ENCODE data around the gene TCIRG1.
A peak's percentile ranks its signal among the peaks of the same experiment; 100 is the strongest.

The TCIRG1 gene

DNA sequence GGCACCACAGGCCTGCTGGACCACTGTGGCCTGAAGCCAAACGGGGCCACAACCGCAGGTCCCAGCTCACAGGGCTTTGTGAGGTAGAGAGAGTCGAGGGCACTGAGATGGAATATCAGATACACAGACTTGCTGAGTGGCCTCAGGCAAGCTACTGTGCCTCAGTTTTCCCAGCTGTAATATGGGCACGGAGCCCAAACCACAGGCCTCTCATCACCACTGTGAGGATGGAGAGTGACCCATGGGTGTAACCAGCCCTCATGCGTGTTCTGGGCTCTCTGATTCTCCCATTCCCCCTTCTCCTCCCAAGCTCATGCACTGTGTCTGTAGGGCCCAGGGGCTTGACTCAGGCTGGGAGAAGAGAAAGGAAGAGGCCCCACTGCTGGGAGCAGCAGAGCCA lies 39.1 kb upstream of the TCIRG1 start:
- H3K27me3 Mint-ChIP-seq, result no peaks in the 10 kb centered on the region
- no peak for DNase-seq
- H3K36me3 Mint-ChIP-seq (ENCODE audit: low read depth), result peaks cover 4% of the 10 kb centered on the region
- H3K4me3 Mint-ChIP-seq, result no peak overlapping the region
- peaks cover 26% of the 10 kb centered on the region for H3K4me1 Mint-ChIP-seq (ENCODE audit: low read depth)
- no peaks in the 10 kb centered on the region for H3K9me3 Mint-ChIP-seq
- no peak overlapping the region for H3K27ac Mint-ChIP-seq

- DNase-seq, result no peak
- peaks cover 2% of the 10 kb centered on the region for H3K36me3 Mint-ChIP-seq (ENCODE audit: low read depth)
- peak overlapping the region; percentile 70 for H3K4me3 Mint-ChIP-seq
- H3K9me3 Mint-ChIP-seq, result no peaks in the 10 kb centered on the region
- no peaks in the 10 kb centered on the region for H3K27me3 Mint-ChIP-seq
- peaks cover 21% of the 10 kb centered on the region for H3K4me1 Mint-ChIP-seq (ENCODE audit: low read depth)
- peak overlapping the region; percentile 29 for H3K27ac Mint-ChIP-seq
Observed at GRCh38 chr11:68002575-68002937, 36.3 kb upstream of the TCIRG1 start.

GRCh38 chr11:68002938-68003845 lies 35.6 kb upstream of the TCIRG1 start:
- H3K4me3 Mint-ChIP-seq, result peak overlapping the region; percentile 70
- H3K27me3 Mint-ChIP-seq, result no peaks in the 10 kb centered on the region
- DNase-seq, result peak; percentile 43
- H3K36me3 Mint-ChIP-seq (ENCODE audit: low read depth), result peaks cover 2% of the 10 kb centered on the region
- peaks cover 18% of the 10 kb centered on the region for H3K4me1 Mint-ChIP-seq (ENCODE audit: low read depth)
- H3K9me3 Mint-ChIP-seq, result no peaks in the 10 kb centered on the region
- H3K27ac Mint-ChIP-seq, result no peak overlapping the region

DNA sequence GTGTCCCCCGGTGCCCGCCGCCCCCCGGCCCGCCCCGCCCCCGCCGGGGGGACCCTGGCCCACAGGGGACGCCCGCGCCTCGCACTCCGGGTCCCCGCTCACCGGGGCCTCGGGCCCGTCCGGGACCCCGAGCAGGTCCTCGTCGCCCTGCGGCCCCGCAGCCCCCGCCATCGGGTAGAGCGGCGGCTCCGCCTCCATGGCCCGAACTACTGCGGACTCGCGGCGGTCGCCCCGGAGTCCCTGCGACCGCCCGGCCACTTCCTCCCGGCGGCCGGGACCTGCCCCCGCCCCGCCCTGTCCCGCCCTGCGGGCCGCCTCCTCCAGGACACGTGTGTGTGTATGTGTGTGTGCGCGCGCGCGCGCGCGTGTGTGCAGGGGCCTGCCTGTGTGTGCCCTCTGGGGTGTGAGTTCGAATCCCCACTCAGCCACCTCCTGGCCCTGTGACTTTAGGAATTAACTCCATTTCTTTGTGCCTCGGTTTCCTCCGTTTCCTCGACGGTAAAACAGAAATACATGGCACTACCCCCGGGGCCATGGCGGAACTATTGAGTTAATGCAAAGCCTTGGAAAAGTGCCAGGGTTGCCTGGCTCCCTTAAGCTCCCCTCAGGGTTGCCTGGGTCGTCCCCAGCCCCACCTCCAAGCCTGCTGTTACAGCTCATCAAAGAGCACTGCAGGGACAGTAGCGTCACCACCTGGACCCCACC lies 34.8 kb upstream of the TCIRG1 start, which contains the start of gene UNC93B1:
UNC93B1 (minus strand) TSS at position 252 of the 705 bp plus-strand sequence; CDS start at position 198, 54 bp downstream.
- DNase-seq, result peak; percentile 89
- Mint-ChIP-seq H3K27ac (peak within 1 kb of the TSS; percentile 75), H3K4me3 (peak within 1 kb of the TSS; percentile 78), H3K9me3 (no peaks in the 10 kb centered on the region), H3K27me3 (no peaks in the 10 kb centered on the region), H3K36me3 (ENCODE audit: low read depth) (peaks cover 2% of the 10 kb centered on the region), H3K4me1 (ENCODE audit: low read depth) (peaks cover 15% of the 10 kb centered on the region)

DNA sequence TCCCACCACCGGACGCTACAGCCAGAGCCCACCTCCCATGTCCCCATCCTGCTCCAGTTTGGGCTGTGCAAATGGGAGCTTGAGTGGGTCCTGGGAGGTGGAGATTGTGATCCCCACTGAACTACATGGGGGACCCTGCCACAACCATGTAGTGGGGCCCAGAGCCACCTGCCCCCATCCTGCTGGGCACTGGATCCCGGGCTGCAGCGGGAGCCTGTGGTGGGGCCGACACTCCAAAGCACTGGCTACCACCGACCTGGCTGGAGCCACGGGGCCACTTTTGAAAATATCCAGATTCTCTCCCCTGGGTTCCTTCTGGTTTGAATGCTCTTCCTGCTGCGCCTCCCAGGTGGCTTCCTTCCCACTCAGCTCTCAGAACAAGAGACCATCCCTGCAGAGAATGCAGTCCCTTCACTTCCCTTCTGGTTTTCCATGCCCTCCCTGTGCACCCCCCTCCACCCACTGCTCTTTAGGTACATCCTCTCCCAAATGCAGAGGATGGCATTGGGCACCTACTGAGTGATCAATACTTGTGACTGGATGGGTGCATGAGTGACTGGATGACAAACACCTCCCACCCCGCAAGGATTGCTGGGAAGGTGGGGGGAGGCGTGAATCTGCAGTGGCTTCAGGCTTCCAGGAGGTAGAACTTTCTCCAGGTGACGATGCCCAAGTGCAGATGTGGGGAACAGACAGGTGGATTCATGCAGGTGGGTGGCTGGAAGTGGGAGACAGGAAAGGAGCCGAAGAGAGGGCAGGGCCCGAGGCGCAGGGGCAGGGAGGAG lies 34.1 kb upstream of the TCIRG1 start:
- H3K4me1 Mint-ChIP-seq (ENCODE audit: low read depth), result peaks cover 19% of the 10 kb centered on the region
- H3K27ac Mint-ChIP-seq, result peak overlapping the region; percentile 66
- DNase-seq, result no peak
- H3K36me3 Mint-ChIP-seq (ENCODE audit: low read depth), result peaks cover 2% of the 10 kb centered on the region
- no peaks in the 10 kb centered on the region for H3K27me3 Mint-ChIP-seq
- H3K4me3 Mint-ChIP-seq, result peak overlapping the region; percentile 78
- H3K9me3 Mint-ChIP-seq, result no peaks in the 10 kb centered on the region

- H3K36me3 Mint-ChIP-seq (ENCODE audit: low read depth), result peaks cover 2% of the 10 kb centered on the region
- H3K27me3 Mint-ChIP-seq, result no peaks in the 10 kb centered on the region
- peaks cover 19% of the 10 kb centered on the region for H3K4me1 Mint-ChIP-seq (ENCODE audit: low read depth)
- no peaks in the 10 kb centered on the region for H3K9me3 Mint-ChIP-seq
- no peak for DNase-seq
- H3K4me3 Mint-ChIP-seq, result no peak overlapping the region
- H3K27ac Mint-ChIP-seq, result no peak overlapping the region
Observed at GRCh38 chr11:68006606-68007166, 32.1 kb upstream of the TCIRG1 start.

DNA sequence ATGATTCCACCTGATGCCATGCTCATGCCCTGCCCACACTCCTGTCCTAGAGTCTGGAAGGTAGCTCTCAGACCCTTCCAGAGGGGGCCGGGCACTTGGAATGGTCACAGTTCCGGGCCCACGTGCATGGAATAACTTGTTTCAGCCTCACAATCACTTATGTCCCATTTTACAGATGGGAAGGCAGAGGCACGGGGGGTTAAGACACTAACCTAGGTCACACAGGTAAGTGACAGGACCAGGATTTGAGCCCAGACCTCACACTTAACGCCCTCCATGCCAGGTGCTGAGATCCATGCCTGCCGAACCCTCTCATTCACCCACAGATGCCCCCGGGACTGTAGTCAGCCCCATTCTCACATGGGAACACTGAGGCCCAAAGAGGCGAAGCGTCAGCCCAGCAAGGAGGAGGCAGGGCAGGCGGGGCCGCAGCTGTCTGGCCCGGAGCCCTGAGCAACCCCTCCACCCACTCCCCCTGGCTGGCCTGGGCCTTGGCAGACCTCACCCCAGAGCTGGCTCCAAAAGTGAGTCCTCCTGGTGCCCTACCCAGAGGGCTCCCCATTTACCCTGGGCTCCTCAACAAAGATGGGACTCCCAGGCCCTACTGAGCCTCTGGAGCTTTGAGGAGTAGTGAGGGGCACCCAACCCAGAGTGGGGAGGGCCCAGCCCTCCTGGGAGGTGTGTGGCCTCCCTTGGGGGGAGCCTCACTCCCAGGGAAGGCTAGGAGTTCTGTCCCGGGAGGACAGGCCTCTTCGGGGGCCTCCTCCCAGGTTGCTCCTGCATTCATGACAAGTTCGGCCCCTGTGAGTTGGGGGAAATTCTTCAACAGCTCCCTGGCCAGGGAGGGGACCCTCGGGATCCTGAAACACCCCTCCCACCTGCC lies 31.1 kb upstream of the TCIRG1 start:
- Mint-ChIP-seq H3K36me3 (ENCODE audit: low read depth) (no peaks in the 10 kb centered on the region), H3K4me3 (no peak overlapping the region), H3K9me3 (no peaks in the 10 kb centered on the region), H3K4me1 (ENCODE audit: low read depth) (peaks cover 16% of the 10 kb centered on the region), H3K27ac (no peak overlapping the region), H3K27me3 (no peaks in the 10 kb centered on the region)
- DNase-seq, result no peak

DNA sequence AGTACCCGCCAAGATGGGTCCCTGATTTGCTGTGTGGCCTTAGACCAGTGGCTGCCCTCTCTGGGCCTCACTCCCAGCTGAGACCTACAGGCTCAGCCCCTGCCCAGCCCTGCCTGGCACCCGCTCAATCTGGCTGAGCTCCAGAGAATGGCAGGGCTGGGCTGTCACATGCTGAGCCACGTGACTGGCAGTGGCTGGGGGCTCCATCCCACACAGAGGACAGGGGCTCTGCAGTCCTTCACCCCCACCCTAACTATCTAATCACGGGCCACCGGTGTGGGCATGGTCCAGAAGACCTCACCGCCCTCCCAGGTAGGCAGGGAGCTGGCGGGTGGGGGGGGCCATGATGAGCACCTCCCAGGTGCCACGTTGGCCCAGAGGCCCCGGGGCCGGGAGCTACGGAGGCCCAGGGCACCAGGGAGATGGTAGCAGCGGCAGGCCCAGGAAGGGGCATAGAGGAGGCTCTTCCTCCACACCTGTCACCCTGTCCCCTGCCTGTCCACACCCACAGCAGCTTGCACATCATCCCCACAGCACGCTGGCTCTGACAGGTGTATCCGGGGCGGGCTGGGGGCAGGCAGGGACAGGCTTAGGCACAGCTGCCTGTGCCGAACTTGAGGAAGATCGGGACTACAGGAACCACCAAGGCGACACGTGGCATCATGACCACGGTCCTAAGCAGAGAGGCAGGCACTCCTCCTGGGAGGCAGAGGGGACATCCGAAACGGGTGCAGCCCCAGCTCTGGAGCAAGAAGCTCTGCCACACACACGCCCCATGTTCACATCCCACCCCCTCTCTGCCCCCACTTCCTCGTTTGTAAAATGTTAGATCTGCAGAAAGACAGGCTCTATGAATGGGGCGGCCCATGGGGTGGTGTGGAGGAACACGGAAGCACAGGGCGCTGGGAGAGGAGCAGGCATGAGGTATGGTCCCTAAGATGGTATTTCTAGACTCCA lies 30.2 kb upstream of the TCIRG1 start:
- Mint-ChIP-seq H3K27ac (no peak overlapping the region), H3K27me3 (no peaks in the 10 kb centered on the region), H3K9me3 (no peaks in the 10 kb centered on the region), H3K36me3 (ENCODE audit: low read depth) (no peaks in the 10 kb centered on the region), H3K4me3 (no peak overlapping the region), H3K4me1 (ENCODE audit: low read depth) (peaks cover 13% of the 10 kb centered on the region)
- no peak for DNase-seq

DNA sequence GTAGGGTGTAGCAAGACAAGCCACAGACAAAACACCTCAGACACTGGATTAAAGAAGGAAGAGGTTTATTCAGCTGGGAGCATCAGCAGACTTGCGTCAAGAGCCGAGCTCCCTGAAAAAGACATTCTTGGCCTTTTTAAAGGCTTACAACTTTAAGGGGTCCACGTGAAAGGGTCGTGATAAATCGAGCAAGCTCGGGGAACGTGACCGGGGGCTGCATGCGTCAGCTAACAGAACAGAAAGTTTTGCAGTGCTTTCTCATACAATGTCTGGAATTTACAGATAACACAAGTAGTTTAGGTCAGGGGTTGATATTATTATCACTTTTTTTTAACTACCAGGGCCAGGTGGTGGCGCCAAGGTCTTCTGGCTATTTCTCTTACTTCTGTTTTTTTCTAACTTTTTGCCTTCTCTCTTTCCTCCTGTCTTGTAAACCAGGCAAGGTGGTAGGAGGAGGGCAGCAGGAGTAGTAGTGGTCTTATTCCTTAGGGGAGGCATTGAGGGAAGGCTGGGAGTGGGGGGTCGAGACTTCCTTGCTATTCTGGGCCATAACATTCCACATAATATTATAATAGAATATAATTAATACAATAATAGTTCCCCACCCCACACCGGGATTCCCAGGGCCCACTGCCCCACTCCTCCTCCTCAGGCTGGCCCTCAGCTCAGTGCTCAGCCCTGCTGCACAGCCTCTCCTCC lies 29.3 kb upstream of the TCIRG1 start:
- peaks cover 8% of the 10 kb centered on the region for H3K4me1 Mint-ChIP-seq (ENCODE audit: low read depth)
- DNase-seq, result no peak
- no peak overlapping the region for H3K4me3 Mint-ChIP-seq
- no peak overlapping the region for H3K27ac Mint-ChIP-seq
- H3K9me3 Mint-ChIP-seq, result no peaks in the 10 kb centered on the region
- H3K36me3 Mint-ChIP-seq (ENCODE audit: low read depth), result no peaks in the 10 kb centered on the region
- H3K27me3 Mint-ChIP-seq, result no peaks in the 10 kb centered on the region

DNA sequence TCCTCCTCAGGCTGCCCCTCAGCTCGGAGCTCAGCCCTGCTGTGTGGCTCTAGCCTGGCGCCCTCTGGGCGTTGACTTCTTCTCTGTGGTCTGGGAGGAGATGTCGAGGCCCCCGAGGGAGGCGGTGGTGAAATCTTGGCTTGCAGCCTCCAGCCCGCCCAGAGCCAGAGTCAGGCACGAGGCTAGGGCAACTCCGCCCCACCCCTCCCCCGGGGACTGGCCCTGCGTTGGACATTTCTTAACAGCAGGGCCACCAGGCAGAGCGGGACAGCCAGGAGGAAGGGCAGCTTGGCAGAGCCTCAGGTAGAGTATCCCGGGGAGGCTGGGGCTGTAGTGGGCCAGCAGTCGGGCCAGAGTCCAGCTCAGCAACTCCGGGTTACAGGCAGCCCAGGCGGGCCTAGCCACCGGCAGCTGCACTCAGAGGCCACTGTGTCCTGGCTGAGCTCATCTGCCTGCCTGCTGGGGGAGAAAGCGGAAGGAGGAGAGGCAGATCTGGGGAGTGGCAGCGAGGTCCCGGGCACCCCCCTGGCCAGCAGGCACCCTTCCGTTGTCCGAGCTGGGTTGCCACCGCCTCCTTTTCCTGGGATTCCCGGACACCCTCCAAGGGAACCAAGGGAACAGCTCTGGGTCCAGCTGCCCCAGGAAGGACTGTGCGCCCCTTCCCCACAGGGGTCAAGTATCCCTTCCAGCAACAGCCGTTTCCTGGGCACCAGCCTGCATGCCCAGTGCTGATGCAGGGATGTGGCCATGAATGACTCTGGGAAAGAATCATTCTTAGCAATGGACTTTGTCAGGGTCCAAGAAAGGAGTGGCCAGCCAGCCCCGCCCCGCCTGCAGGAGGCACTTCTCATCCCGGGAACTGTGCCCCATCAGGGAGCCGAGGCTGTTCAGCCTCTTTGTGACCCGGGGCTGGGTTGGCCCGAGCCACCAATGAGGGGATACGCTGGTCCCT lies 28.5 kb upstream of the TCIRG1 start, which contains the start of gene ALDH3B1:
ALDH3B1 (plus strand) TSS at position 238 of the 952 bp plus-strand sequence. CDS start 4,971 bp downstream, outside the sequence.
- H3K4me3 Mint-ChIP-seq, result no peak within 1 kb of the TSS

More for the DNA sequence above, 28.5 kb upstream of the TCIRG1 start, which contains the start of gene ALDH3B1:
- no peak for DNase-seq
- Mint-ChIP-seq H3K9me3 (no peaks in the 10 kb centered on the region), H3K27ac (no peak within 1 kb of the TSS), H3K36me3 (ENCODE audit: low read depth) (no peaks in the 10 kb centered on the region), H3K4me1 (ENCODE audit: low read depth) (peaks cover 4% of the 10 kb centered on the region), H3K27me3 (no peaks in the 10 kb centered on the region)
